GM20000 (cell line): ENCODE data around the gene VMAC.

ENCODE experiments used
- DNase-seq: peaks from one replicate; pipeline ENCODE4 v3.0.0; 2012; ENCODE audit warnings: low spot score
- TF ChIP-seq, protein P1 (sequence below): IDR thresholded peaks from 2 replicates; pipeline ENCODE4 v1.5.1; 2012; ENCODE audit warnings: mild to moderate bottlenecking, control low read depth; ENCODE audit errors: extremely low read depth, missing control alignments

VMAC gene

DNA sequence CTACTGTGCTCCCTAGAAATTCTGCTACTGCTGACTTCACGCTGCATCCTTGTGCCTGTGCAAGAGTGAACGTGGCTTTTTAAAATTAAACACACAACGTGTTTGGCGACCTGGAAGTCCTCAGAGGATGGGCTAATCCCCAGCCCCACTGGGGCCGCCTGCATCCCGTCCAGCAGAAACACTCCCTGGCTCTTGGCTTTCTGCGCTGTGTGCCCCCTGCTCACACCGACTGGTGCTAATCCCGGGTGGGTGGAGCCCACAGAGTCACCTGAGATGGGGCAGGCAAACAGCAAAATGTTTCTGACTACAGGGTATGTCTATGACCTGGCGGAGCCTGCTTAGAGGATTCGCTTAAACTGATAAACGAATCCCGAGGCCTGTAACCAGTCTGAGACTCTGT, 24.5 kb downstream of the VMAC start:
- no peak for DNase-seq
- TF ChIP-seq, protein P1, sequence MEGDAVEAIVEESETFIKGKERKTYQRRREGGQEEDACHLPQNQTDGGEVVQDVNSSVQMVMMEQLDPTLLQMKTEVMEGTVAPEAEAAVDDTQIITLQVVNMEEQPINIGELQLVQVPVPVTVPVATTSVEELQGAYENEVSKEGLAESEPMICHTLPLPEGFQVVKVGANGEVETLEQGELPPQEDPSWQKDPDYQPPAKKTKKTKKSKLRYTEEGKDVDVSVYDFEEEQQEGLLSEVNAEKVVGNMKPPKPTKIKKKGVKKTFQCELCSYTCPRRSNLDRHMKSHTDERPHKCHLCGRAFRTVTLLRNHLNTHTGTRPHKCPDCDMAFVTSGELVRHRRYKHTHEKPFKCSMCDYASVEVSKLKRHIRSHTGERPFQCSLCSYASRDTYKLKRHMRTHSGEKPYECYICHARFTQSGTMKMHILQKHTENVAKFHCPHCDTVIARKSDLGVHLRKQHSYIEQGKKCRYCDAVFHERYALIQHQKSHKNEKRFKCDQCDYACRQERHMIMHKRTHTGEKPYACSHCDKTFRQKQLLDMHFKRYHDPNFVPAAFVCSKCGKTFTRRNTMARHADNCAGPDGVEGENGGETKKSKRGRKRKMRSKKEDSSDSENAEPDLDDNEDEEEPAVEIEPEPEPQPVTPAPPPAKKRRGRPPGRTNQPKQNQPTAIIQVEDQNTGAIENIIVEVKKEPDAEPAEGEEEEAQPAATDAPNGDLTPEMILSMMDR, result no peak

DNA sequence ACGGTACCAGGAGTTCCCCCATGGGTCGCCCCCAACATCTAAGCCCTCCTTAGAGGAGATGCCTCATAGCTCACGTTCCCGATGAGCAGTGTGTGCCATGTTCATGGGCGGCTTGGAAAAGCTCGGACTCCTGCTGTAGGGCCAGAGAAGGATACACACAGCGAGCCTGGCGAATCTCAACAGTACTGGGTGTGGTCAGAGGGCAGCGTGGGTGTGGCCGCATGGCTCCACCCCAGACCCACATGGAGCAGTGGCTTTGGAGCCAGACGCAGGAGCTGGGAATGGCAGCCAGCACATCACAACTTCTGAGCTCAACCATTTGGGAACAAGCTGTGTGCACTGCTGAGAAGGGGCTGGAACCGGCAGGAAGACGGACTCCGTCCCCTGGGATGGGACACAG, 25.0 kb downstream of the VMAC start:
- TF ChIP-seq, protein P1, result no peak
- DNase-seq, result no peak

DNA sequence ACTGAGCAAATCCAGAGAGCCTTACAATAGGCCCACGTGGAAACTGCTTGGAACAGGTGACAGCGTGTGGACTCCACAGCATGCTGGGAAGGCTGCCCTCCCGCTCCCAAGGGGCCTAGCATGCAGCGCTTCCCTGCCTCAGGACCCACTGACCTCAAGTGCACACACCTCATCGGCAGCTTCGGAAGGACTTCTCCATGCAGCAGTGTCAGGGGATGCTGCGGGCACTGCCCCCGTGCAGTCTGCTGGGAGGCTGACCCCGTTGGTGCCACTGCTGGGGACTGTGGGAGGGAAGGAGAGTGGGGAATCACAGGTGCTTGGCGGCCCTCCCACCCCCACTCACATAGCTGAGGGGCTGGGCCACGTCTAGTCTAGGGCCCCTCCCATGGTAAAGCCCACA, 26.6 kb downstream of the VMAC start:
- DNase-seq, result no peak
- TF ChIP-seq, protein P1, result no peak

- TF ChIP-seq, protein P1, result no peak
- DNase-seq, result no peak
These were observed 27.5 kb downstream of the VMAC start for GRCh38 chr19:5932146-5932545.

GRCh38 chr19:5932609-5933262, 28.1 kb downstream of the VMAC start:
- no peak for DNase-seq
- TF ChIP-seq, protein P1, result no peak

GRCh38 chr19:5933391-5934068, 28.9 kb downstream of the VMAC start:
- TF ChIP-seq, protein P1, result no peak
- DNase-seq, result no peak

DNA sequence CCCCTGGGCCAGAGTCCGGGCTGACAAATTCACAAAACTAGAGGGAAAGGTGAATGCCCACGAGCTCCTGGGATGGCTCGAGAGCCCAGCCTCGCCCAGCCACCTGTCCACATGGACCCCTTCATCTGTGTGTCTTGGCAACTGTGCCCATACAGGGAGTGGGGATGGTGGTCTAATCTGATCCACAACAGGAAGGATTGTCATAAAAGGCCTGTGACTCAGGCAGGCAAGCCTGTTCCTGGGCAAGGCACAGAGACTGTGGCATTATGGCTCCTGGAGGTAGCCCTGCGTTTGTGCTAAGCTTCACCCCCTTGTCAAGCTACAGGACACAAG, 29.4 kb downstream of the VMAC start:
- TF ChIP-seq, protein P1, result no peak
- DNase-seq, result no peak
